ENCODE results near the gene TULP3.

TULP3 gene

DNA sequence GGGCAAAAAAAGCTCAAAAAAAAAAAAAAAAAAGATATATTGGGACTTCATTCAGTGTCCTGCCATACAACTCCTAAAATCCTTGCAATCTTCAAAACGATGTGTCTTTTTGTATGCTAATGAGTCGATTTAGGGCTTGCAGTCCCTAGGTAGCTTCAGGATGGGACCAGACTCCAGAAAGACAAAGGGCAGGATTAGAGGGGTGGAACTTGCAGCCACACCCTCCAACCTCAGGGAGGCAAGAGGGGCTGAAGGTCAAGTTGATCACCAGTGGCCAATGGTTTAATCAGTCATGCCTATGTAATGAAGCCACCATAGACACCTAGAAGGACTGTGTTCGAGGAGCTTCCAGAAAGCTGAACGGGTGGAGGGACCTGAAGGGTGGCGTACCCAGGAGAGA lies 97.8 kb downstream of the TULP3 start:
- TF ChIP-seq, protein P1, sequence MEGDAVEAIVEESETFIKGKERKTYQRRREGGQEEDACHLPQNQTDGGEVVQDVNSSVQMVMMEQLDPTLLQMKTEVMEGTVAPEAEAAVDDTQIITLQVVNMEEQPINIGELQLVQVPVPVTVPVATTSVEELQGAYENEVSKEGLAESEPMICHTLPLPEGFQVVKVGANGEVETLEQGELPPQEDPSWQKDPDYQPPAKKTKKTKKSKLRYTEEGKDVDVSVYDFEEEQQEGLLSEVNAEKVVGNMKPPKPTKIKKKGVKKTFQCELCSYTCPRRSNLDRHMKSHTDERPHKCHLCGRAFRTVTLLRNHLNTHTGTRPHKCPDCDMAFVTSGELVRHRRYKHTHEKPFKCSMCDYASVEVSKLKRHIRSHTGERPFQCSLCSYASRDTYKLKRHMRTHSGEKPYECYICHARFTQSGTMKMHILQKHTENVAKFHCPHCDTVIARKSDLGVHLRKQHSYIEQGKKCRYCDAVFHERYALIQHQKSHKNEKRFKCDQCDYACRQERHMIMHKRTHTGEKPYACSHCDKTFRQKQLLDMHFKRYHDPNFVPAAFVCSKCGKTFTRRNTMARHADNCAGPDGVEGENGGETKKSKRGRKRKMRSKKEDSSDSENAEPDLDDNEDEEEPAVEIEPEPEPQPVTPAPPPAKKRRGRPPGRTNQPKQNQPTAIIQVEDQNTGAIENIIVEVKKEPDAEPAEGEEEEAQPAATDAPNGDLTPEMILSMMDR (IDR thresholded peaks at IDR 0.05) = no peak
- Mint-ChIP-seq H3K4me1 (peaks cover 13% of the 10 kb centered on the region), H3K27me3 (ENCODE audit: low read depth, poor library complexity) (no peaks in the 10 kb centered on the region), H3K4me3 (no peak overlapping the region), H3K9me3 (peaks cover 24% of the 10 kb centered on the region), H3K36me3 (ENCODE audit: low read depth) (peaks cover 36% of the 10 kb centered on the region), H3K27ac (no peak overlapping the region)
- DNase-seq = no peak

All from nephron progenitor cell (in vitro differentiated cells).